Stimulated activated CD8-positive, alpha-beta memory T cell treated with anti-CD3 and anti-CD28 coated beads, Interleukin-12 subunit alpha, Interleukin-12 subunit beta, amount 100 ng/mL, for 24 hours (primary cell): ENCODE data around the gene NSUN7.
"Not testable (repeated sequence)": the region's sequence is repeated elsewhere in the genome, so short reads cannot be mapped to it uniquely, and the experiment has no call there.

Experiments used
- DNase-seq: peaks from one replicate; pipeline ENCODE4 v3.0.0-alpha.2; 2020; ENCODE audit errors: extremely low read depth

The NSUN7 gene

DNA sequence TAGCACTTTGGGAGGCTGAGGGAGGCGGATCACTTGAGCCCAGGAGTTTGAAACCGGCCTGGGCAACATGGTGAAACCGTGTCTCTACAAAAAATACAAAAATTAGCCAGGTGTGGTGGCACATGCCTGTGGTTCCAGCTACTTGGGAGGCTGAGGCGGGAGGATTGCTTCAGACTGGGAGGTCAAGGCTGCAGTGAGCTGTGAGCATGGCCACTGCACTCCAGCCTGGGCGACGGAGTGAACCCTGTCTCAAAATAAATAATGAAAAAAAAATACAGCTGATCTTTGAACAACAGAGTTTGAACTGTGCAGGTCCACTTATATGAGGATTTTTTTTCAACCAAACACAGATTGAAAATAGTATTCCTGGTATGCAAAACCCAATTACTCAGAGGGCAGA lies 67.4 kb downstream of the NSUN7 start:
- DNase-seq, result not testable (repeated sequence)

DNA sequence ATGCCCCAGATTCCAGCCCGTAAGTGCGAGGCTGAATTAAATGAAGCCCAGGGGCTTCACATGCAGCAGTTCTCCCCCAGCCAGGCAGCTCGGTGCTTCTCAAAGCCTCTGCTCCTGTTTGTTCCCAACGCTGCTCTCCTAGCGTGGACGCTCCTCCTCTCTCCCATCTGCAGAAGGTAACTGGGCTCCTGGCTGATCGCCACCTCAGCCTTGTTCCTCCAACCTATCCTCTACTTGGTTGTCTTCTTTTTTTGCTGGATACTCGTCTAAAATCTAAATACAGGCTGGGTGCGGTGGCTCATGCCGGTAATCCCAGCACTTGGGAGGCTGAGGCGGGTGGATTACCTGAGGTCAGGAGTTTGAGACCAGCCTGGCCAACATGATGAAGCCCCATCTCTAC lies 70.3 kb downstream of the NSUN7 start:
- DNase-seq, result no peak

DNA sequence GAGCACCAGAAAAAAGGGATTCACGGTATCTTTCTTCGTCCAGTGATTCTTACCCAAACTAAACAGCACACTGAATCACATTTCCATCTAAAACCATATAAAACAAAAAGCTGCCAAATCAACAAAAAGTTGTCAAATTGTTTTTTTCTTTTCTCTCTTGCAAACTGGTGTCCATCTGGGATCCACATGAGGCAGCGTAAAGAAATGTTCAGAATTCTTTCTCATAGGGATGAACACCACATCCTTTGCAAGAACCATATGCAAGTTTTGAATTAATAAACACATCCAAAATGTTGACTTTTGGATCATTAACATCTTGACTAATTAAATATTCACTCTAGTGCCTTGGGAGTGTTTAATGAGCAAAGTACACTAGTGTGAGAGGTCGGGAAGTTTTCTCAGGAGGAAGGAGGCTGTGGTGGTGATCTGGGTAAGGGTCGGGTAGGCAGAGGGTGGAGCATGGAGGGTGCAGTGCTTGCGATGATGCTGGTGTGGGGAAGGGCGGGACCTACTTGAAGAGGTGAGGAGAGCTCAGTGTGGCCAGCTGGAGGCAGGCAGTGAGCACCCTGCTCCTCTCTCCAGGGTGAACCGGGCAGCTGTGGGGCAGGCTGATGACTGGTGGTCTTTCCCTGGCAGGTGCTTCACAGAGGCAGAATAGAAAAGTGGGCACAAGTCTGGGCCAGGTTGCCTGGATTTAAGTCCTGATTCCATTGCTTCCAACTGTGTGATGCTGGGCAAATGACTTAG lies 72.8 kb downstream of the NSUN7 start:
- DNase-seq, result no peak

- no peak for DNase-seq
Observed at GRCh38 chr4:40825014-40825838, 75.5 kb downstream of the NSUN7 start.

GRCh38 chr4:40826821-40827220 lies 77.1 kb downstream of the NSUN7 start:
- no peak for DNase-seq

DNA sequence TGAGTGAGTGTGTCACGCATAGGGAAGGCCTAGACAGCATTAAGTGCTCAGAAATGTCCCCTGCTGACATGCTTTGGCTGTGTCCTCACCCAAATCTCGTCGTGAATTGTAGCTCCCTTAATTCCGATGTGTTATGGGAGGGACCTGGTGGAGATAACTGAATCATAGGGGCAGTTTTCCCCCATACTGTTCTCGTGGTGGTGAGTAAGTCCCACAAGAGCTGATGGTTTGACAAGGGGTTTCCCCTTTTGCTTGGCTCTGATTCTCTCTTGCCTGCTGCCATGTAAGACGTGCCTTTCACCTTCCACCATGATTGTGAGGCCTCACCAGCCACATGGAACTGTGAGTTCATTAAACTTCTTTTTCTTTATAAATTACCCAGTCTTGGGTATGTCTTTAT lies 78.0 kb downstream of the NSUN7 start:
- DNase-seq, result no peak

- DNase-seq, result no peak
Observed at GRCh38 chr4:40828661-40829060, 78.9 kb downstream of the NSUN7 start.

- DNase-seq, result no peak
Observed at GRCh38 chr4:40829586-40829985, 79.8 kb downstream of the NSUN7 start.

GRCh38 chr4:40831146-40831907 lies 81.6 kb downstream of the NSUN7 start:
- no peak for DNase-seq

- no peak for DNase-seq
Observed at GRCh38 chr4:40832175-40832574, 82.4 kb downstream of the NSUN7 start.

DNA sequence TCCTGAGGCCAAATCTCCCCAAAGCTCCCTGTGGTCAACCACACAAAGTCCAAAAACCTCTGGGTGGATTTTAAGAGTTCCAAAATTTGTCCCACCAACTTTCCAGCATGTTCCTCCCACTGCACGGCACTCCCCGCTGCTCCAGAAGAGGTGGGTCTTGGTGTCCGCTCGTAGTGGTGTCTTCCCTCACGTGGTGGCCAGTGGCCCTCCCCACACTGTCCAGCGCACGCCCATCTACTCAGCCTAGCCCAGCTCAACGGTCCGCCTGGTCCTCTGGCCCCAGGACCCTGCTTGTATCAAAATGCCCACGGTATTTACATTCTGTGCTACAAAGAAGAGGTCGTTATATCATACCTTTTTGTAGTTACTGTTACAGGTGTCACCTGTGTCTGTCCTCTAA lies 83.5 kb downstream of the NSUN7 start:
- DNase-seq, result no peak

DNA sequence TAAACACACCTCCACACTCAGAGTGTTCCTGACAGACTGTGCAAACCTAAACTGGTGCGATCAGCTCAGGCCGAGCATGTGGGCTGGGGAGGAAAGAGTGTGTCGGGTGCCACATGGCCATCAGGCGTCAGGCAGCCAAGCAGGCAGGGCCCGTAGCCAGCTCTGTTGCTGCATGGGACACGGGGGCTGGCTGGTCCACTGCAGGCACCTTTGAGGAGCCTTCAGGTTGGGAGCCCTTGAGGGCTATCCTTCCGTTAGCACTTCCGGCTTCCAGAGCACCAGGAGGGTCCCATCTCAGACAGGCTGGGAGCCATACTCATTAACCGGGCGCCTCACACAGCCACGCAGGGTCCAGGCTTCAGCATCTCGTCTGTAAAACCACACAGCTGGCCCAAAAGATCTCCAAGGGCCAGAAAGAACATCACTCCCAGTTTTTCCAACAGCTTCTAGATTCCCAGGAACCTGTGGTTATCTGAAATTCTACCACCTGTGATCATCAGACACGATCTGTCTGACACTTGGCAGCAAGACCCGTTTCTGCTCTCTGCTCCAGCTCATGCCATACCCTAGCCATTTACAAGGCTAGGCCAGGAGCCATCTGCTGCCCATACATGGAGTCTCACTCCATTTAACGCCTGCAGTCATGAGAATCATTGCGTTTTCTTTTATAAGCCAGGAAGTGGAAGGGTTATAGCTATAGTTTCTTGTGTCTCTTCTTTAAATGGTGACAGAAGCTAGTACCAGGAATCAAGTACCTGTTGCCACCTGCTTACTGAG lies 87.5 kb downstream of the NSUN7 start:
- no peak for DNase-seq

GRCh38 chr4:40838742-40839141 lies 89.0 kb downstream of the NSUN7 start:
- no peak for DNase-seq

DNA sequence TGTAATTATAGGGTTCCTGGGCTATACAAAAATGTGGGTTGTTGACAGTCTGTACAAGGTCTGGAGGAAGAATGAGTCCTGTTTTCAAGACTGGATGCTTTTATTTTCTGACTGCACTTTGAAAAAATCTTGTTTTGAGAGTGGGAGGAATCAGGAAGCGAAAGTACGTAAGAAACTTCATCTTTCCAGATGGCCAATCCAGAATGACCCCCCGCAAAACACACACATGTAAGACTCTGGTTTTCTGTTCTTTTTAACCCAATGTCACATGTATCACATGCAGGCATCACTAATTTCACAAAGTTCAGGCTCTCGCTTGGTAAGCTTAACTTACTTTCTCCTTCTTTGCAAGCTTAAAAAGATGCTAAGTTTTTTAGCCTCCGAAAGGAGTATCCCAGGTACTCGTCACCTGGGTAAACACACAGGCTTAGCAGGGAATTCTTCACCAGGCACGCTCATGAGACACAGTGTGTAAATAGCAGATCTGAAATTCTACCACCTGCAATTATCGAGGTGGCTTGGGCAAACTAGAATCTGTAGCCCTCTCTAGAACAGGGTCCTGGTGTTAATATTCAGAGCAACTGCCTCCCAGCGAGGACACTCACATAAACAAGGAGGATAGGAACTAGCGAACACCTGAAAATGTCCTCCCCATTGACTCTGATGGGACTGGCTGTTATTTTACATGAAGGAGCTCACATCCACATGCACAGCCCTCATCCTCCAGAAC lies 90.7 kb downstream of the NSUN7 start:
- no peak for DNase-seq

GRCh38 chr4:40840985-40841571 lies 91.3 kb downstream of the NSUN7 start:
- DNase-seq, result peak; percentile 53

DNA sequence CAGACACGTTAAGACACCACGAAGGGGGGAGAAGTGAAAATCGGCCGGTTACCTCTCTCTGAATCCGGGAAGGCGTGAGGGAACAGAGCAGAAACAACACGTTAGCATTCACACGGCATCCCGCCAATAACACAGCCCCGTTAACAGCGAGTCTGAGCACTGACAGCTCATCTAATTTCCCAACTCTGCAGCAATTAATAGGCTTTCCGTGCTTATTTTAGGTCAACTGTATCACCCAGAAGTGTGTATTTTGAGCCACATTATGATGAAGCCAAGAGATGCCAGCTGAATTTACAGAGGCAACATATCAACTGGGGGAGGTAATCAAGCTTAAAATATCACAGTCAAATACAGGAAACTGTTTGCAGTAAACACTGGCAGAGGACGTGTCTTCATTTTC lies 92.6 kb downstream of the NSUN7 start:
- no peak for DNase-seq

- DNase-seq, result no peak
Observed at GRCh38 chr4:40842725-40843423, 93.1 kb downstream of the NSUN7 start.

DNA sequence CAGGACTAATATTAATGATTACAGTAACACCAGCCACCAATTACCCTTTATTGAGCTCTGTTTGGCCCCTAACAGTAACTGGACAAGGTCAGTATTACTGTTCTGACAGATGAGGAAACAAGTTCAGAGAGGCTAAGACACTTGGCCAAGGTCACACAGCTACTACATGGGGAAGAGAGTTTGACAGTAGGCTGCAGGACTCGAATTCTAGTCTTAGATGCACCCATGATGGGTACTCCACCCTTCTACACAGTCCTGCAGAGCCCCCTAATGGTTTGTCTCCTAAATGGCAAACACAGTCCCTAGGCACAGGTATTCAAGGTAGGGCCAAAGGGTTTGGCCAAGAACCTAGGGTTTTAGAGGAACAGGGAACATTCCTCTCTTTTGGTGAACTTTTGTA lies 93.9 kb downstream of the NSUN7 start:
- DNase-seq, result no peak

- no peak for DNase-seq
Observed at GRCh38 chr4:40844261-40844660, 94.5 kb downstream of the NSUN7 start.
